HUES64 (cell line): ENCODE data around the gene ZNF608.

Experiments used
- H3K27ac ChIP-seq: 2 replicates; pipeline ENCODE4 v1.7.0; 2013; ENCODE audit warnings: low read depth, low read length, inconsistent platforms
- H3K27me3 ChIP-seq: 2 replicates; pipeline ENCODE4 v1.6.1; 2013; ENCODE audit warnings: mild to moderate bottlenecking, low read length; ENCODE audit not compliant: insufficient read depth
- H3K36me3 ChIP-seq: 2 replicates; pipeline ENCODE4 v1.6.1; 2013; ENCODE audit warnings: mild to moderate bottlenecking, low read length; ENCODE audit not compliant: insufficient read depth
- H3K4me1 ChIP-seq: 2 replicates; pipeline ENCODE4 v1.6.1; 2013; ENCODE audit warnings: mild to moderate bottlenecking, low read length, moderate library complexity; ENCODE audit not compliant: insufficient read depth
- H3K4me3 ChIP-seq: 2 replicates; pipeline ENCODE4 v1.5.1; 2013; ENCODE audit warnings: mild to moderate bottlenecking, low read length, moderate library complexity
- H3K9ac ChIP-seq: 2 replicates; pipeline ENCODE4 v1.6.1; 2013; ENCODE audit warnings: mild to moderate bottlenecking, low read depth, low read length
- H3K9me3 ChIP-seq: 2 replicates; pipeline ENCODE4 v1.6.1; 2013; ENCODE audit warnings: low read depth, low read length; ENCODE audit not compliant: insufficient read depth
- WGBS: fragments of 150-250, 120-280 bp; methylation state at CpG from one replicate; pipeline ENCODE4 v1.1.7; 2013; ENCODE audit warnings: missing lambda C conversion rate; 5-methylcytosine and 5-hydroxymethylcytosine counted together

ZNF608 gene

GRCh38 chr5:124697933-124698591, 48.4 kb downstream of the ZNF608 start:
- 76% methylated on average over 3 of the region's 4 CpGs for WGBS
- Histone ChIP-seq H3K9ac (no peak overlapping the region), H3K4me3 (no peak overlapping the region), H3K4me1 (peaks cover 59% of the 10 kb centered on the region), H3K27ac (peak overlapping the region; percentile 63), H3K9me3 (no peaks in the 10 kb centered on the region), H3K27me3 (no peaks in the 10 kb centered on the region), H3K36me3 (peaks cover 12% of the 10 kb centered on the region)

- Histone ChIP-seq H3K4me3 (no peak overlapping the region), H3K27ac (peak overlapping the region; percentile 12; the same call in 1 of the 2 replicates), H3K27me3 (no peaks in the 10 kb centered on the region), H3K9me3 (no peaks in the 10 kb centered on the region), H3K9ac (no peak overlapping the region), H3K4me1 (peaks cover 53% of the 10 kb centered on the region), H3K36me3 (peaks cover 12% of the 10 kb centered on the region)
- WGBS, result 78% methylated on average over 1 of the region's 1 CpG
Observed at GRCh38 chr5:124697501-124697900, 48.9 kb downstream of the ZNF608 start.

- H3K4me1 ChIP-seq, result peaks cover 47% of the 10 kb centered on the region
- no peaks in the 10 kb centered on the region for H3K9me3 ChIP-seq
- H3K9ac ChIP-seq, result no peak overlapping the region
- H3K27me3 ChIP-seq, result no peaks in the 10 kb centered on the region
- no peak overlapping the region for H3K27ac ChIP-seq
- 94% methylated on average over 7 of the region's 7 CpGs for WGBS
- no peak overlapping the region for H3K4me3 ChIP-seq
- H3K36me3 ChIP-seq, result peaks cover 12% of the 10 kb centered on the region
Observed at GRCh38 chr5:124696898-124697297, 49.5 kb downstream of the ZNF608 start.
